D341Med (cell line): Measurements from ENCODE around the gene KIRREL2.
A peak's percentile ranks its signal among the peaks of the same experiment; 100 is the strongest.
"Not testable (repeated sequence)": the region's sequence is repeated elsewhere in the genome, so short reads cannot be mapped to it uniquely, and the experiment has no call there.

Experiments
- DNase-seq: peaks from one replicate; pipeline ENCODE4 v3.0.0; 2012; ENCODE audit warnings: low spot score

Gene KIRREL2

GRCh38 chr19:35856546-35857149 lies at the start of gene KIRREL2:
Gene KIRREL2, plus strand, starts transcription at chr19:35856911. Its CDS starts 209 bp downstream, at chr19:35857120.
- DNase-seq, result peak; percentile 87

- no peak for DNase-seq
These were observed 49.1 kb upstream of the KIRREL2 start for GRCh38 chr19:35807633-35808032.

GRCh38 chr19:35811317-35812219 lies 45.1 kb upstream of the KIRREL2 start:
- DNase-seq, result no peak

DNA sequence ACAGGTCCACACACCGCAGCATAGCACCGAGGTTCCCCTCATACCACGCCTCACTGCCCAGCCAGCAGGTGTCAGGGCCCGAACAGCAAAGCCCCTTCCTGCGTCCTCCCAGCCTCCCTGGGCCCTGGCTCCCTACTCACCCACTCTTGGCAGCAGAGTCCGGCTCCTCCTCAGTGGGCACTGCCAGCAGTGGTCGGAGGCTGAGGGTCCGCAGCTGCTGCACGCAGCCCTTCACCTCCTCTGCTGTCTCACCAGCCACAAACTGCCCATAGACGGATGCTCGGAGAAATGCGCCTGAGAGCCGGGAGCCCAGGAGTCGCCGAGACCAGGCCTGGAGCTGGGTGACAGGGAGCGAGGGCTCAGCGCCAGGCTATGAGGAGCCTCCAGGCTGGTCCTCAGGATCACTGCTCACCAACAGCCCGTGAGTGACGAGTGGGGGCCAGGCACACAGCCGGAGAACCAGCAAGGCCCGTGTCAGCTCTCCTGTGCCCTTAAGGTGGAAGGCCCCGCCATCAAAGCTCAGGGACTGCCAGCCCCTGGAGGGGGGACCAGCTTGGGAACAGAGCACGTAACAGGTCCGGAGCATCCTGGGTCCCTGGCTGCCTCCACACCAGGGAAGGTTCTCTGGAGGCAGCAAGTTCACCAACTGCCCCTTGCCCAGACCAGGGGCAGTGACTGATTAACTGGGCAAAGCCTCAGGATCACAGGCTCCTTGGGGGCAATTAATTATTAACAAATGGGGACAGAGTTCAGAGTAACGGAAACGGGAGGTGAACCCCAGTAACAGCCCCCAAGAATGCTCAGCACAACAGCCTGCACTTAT lies 44.3 kb upstream of the KIRREL2 start, which contains the start of gene PRODH2:
TSS of gene PRODH2 (minus strand) at position 626 of the 823 bp plus-strand sequence. CDS start at position 586, 40 bp downstream.
- DNase-seq, result no peak

DNA sequence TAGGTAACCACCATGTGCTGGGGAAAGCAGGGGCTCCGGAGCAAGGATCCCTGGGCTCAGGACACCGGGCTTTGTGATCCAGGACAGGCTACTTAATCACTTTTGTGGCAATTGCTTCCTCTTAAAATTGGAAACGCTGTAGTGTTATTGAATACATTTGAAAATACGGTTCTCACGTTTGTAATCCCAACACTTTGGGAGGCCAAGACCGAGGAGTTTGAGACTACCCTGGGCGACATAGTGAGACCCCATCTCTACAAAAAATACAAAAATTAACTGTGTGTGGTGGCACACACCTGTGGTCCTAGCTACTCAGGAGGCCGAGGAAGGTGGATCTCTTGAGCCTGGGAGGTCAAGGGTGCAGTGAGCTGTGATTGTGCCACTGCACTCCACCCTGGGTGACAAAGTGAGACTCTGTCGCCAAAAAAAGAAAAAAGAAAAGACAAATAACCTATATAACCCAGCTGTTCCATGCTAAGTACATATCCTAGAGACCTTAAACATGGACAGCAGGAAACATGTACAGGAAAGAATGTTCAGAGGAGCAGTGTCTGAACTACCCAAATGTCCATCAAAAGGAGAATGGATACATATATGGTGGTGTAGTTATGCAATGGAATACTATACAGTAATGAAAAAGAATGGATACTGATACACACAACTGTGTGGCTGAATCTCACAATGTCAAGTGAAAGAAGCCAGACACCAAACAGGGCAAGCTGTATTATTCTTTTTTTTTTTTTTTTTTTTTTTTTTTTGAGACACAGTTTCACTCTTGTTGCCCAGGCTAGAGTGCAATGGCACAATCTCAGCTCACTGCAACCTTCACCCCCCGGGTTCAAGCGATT lies 43.4 kb upstream of the KIRREL2 start:
- no peak for DNase-seq

DNA sequence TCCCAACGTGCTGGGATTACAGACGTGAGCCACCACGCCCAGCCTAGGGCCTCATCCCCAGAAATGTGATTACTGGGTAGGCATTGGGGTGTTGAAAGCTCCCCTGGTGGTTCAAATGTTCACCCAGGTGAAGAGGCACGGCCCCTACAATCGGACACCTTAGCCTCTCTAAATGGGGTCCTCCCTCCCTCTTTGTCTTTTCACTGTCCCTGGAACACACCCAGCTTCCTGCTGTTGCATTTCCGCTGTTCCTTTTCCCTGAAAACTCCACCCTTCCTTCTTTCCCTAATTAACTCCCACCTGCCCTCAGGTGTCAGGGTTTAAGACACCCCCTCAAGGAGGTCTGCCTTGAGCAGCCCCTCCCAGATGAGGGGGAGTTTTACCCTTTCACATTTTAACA lies 40.4 kb upstream of the KIRREL2 start:
- DNase-seq, result no peak

- DNase-seq, result no peak
These were observed 39.9 kb upstream of the KIRREL2 start for GRCh38 chr19:35816846-35817245.

DNA sequence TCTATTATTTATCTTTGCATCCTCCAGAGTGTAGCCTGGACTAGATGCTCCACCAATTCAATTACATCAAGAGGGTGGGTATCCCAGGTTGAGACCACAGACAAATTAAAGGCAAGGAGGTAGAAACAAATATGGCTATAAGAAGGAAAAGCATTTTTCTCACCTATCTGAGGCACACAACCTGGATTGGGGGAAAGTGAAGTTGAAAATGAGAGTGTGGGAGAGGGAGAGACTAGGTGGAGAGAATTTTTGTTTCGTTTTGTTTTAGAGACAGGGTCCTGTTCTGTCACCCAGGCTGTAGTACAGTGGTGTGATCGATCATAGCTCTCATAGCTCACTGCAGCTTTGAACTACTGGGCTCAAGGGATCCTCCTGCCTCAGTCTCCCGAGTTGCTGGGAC lies 38.3 kb upstream of the KIRREL2 start:
- no peak for DNase-seq

DNA sequence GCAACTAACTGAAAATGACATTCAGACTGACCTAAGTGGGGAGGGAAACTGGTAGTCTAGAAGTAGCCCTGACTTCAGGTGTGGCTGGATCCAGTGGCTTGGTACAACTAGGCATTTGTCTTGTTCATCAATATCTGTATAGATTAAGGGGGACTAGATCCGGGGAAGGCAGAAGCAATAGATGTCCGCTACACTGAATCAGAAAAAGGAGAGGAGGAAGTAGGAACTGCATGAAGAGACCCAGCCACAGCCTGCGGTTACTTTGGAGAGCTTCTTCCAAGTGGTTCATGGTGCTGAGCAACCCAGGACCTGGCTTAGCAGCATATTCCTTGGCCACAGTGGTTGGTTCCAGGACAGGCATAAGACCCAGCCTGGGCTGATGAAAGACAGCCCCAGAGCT lies 34.1 kb upstream of the KIRREL2 start:
- no peak for DNase-seq

DNA sequence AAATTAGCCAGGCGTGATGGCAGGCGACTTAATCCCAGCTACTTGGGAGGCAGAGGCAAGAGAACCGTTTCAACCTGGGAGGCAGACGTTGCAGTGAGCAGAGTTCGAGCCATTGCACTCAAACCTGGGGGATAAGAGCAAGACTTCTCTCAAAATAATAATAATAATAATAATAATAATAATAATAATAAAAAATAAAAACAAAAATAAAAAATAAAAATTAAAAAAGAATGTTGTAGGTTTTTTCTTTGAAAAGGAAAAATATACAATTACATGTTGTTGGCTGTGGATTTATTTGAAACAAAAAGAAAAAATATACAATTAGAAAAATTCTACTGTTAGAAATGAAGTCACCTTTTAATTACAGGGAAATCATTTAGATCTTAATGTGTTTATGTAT lies 32.6 kb upstream of the KIRREL2 start:
- DNase-seq, result no peak

DNA sequence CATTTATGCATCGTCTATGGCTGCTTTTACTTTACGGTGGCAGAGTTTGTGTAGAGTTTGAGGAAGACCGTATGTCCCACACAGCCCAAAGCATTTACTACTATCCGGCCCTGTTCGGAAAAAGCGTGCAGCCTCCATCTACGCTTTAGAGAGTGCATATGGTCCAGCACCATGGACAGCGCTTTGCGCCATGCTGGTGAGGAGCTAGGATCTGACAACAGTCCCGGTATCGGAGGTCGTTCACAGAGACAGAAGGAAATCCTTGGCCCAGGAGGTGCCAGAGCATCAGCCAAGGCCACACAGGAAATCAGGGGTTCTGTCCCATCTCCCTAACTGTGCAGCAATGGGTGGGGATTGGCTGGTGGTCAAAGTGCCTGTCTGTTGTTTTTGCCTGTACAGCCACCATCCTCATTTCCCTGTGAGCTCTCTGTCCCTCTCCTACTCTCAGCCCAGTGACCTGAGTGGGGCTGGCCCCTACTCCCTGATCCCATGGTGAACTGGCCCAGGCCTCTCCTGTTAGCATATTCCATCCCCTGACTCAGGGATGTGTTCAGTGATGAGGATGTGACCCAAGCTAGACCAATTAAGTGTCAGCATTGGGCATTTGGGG lies 27.9 kb upstream of the KIRREL2 start:
- DNase-seq, result no peak

DNA sequence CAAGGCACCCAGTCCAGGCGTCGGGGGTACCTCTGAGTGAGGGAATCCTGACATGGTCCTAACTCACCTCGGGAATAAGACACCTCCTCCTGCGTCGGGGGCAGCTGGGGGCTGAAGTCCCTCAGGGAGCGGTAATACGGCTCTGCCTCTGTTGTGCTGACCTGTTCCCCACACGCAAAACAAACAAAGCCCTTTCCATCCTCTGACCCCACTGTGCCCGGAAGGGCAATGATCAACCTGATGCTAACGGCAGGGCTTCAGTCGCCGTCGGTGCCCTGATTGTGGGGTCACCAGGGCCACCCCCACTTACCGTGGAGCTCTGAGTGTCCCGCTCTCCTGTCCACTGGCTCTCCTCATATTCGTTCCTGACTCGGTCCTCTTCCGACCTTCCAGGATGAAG lies 25.7 kb upstream of the KIRREL2 start:
- no peak for DNase-seq

DNA sequence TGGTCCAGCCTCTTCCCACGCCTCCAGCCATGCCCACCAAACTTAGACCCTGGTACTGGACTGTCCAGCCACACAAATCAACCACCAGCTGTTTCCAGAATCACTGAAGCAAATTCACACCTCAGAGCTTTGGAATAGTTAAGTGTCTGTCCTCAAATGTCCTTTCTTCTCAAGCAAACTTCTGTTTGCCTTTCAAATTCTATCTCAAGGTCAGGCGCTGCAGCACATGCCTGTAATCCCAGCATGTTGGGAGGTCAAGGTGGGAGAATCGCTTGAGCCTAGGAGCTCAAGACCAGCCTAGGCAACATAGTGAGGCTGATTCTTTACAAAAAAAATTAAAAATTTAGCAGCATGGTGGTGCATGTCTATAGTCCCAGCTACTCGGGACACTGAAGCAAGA lies 24.7 kb upstream of the KIRREL2 start:
- no peak for DNase-seq

GRCh38 chr19:35833972-35834371 lies 22.7 kb upstream of the KIRREL2 start:
- DNase-seq, result no peak

DNA sequence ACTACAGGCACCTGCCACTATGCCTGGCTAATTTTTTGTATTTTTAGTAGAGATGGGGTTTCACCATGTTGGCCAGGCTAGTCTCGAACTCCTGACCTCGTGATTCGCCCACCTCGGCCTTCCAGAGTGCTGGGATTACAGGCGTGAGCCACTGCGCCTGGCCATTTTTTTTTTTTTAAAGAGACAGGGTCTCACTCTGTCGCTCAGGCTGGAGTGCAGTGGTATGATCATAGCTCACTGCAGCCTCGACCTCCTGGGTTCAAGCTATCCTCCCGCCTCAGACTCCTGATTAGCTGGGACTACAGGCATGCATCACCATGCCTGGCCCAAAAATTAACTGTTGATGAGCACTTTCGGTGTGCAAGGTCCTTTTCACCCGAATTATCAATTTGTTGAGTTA lies 20.6 kb upstream of the KIRREL2 start:
- not testable (repeated sequence) for DNase-seq

DNA sequence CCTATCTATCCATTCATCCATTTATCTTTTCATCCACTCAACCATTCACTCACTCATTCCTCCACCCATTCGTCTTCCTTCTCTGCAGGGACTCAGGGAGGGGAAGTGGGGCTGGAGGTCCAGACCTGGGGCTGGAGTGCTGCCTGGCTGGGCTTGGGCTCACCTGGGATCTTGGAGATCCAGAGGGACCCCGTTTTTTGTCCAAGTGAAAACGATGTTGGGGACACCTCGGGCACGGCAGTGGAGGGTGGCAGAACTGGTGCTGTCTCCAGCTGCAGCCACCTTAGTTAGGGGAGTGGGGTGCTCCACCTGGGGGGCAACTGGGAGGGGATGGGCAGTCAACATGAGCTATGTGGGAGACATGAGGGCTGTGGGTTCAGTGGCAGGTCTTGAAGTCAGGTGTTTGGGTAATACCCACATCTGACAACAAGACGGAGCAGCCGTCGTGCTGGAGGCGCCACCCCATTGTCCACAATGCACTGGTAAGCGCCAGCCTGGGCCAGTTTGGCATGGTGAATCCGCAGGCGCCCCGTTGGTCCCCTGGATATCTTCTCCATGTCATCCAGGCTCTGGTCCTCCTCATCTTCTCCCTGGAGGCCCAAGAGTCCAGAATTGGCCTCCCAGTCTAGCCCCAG lies 14.6 kb upstream of the KIRREL2 start:
- no peak for DNase-seq

DNA sequence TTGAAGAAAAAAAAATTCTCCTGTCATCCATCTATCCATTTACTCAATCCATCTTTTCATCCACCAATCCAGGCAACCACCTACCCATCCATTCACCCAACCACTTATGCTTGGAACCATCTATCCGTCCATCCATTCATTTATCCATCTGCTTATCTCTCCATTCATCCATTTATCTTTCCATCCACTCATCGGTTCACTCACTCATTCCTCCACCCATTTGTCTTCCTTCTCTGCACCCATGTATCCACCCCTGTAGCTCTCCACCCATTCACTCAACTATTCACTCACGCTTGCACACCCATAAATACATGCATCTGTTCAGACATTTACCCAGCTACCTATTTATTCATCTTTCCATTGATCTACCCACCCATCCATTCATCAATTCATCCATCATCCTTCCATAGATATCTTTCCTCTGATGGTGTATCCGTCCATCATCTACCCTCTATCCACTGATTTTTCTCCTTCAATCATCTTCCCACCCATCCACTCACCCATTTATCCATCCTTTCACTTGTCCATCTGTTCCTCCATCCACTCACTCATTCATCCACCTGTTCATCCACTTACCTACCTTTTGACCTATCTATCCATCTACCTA lies 13.9 kb upstream of the KIRREL2 start:
- no peak for DNase-seq

- DNase-seq, result peak; percentile 43
These were observed 12.8 kb upstream of the KIRREL2 start for GRCh38 chr19:35843676-35844481.

DNA sequence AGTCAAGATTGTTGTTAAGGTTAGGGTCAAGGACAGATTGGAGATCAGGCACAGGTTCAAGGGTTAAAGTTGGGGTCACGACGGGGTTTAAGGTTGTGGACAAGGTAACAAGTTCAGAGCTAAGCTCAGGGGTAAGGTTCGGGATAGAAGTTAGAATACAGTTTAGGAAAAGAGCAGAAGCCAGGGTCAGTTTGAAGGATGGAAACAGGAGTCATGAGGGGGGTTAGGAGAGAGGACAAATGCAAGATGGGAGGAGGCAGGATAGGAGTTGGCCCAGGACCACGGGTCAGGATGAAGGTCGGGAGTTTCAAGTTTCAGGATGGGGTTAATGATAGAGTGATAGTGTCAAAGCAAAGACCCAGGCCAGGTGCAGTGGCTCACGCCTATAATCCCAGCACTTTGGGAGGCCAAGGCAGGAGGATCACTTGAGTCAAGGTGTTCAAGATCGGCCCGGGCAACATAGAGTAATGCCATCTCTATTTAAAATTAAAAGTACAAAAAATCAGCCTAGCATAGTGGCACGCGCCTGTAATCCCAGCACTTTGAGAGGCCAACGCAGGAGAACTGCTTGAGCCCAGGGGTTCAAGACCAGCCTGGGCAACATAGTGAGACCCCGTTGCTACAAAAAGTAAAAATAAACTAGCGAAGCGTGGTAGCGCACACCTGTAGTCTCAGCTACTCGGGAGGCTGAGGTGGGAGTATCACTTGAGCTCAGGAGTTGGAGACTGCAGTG lies 12.1 kb upstream of the KIRREL2 start:
- DNase-seq, result no peak
